ENCODE measurements around the gene PARL.

DNA sequence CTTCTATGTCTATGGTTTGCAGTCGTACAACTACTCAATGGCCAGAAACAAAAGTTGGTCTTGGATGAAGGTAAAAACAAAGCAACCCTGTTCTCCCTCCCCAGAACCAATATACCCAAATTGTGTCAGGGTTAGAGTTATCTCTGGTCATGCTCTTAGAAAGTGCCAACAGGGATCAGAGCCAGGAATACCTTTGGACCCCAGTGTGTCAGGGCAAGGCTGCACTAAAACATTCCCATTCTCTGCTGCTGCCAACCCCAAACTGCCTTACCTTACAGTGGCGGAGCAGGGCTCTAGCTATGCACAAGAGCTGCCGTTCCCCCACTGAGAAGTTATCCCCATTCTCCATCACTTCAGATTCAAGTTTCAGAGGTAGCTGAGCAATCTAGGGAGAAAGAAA lies 42.4 kb upstream of the PARL start:
- TF ChIP-seq POLR2AphosphoS5 (IDR thresholded peaks at IDR 0.05; ENCODE audit: low read depth, low read length): no peak
- TF ChIP-seq FOXP2 (optimal IDR thresholded peaks at IDR 0.05; ENCODE audit: borderline replicate concordance, extremely low read depth, extremely low read length, insufficient read depth): no peak
